GM23338 (cell line): ENCODE measurements around the gene FBXW4. TPM values are rescaled to one million over a fixed set of nuclear protein-coding genes. Genes with fewer than 3 reads are reported as not detected.

Source experiments
- ATAC-seq: fragments of 200-7000 bp; cut with Tn5 transposase; 3 replicates; pipeline ENCODE4 v1.9.1; 2020
- DNase-seq: peaks from one replicate; pipeline ENCODE4 v3.0.0-alpha.2; 2015; ENCODE audit warnings: low spot score
- H2AFZ ChIP-seq: fragments of 200-600 bp; sonication (generic); 2 replicates; pipeline ENCODE4 v1.8.0; 2016; ENCODE audit warnings: antibody characterized with exemption, mild to moderate bottlenecking, moderate library complexity
- H3F3A ChIP-seq: fragments of 200-600 bp; sonication (generic); replicated peaks from 2 replicates; pipeline ENCODE4 v1.8.0; 2017; ENCODE audit warnings: antibody characterized with exemption, mixed run types, low read depth
- H3K27ac ChIP-seq: fragments of 200-600 bp; sonication (generic); 2 replicates; pipeline ENCODE4 v1.6.1; 2016; ENCODE audit warnings: low read depth
- H3K27me3 ChIP-seq: fragments of 200-600 bp; sonication (generic); 2 replicates; pipeline ENCODE4 v1.8.0; 2016; ENCODE audit warnings: mild to moderate bottlenecking, mixed run types, moderate library complexity; ENCODE audit not compliant: insufficient read depth
- H3K36me3 ChIP-seq: fragments of 200-600 bp; sonication (generic); 2 replicates; pipeline ENCODE4 v1.8.0; 2016; ENCODE audit warnings: mild to moderate bottlenecking; ENCODE audit not compliant: insufficient read depth
- H3K4me1 ChIP-seq: fragments of 200-600 bp; sonication (generic); 2 replicates; pipeline ENCODE4 v1.8.0; 2016; ENCODE audit warnings: mild to moderate bottlenecking, moderate library complexity; ENCODE audit not compliant: insufficient read depth
- H3K4me2 ChIP-seq: fragments of 200-600 bp; sonication (generic); 2 replicates; pipeline ENCODE4 v1.7.1; 2017; ENCODE audit warnings: mixed run types
- H3K4me3 ChIP-seq: fragments of 200-600 bp; sonication (generic); 2 replicates; pipeline ENCODE4 v1.6.1; 2016; ENCODE audit warnings: mixed run types
- H3K79me2 ChIP-seq: fragments of 200-600 bp; sonication (generic); replicated peaks from 2 replicates; pipeline ENCODE4 v1.8.0; 2017; ENCODE audit warnings: mild to moderate bottlenecking; ENCODE audit not compliant: insufficient read depth
- H3K9me2 ChIP-seq: fragments of 200-600 bp; sonication (generic); 2 replicates; pipeline ENCODE4 v1.8.0; 2017; ENCODE audit not compliant: insufficient read depth
- H4K20me1 ChIP-seq: fragments of 200-600 bp; sonication (generic); replicated peaks from 2 replicates; pipeline ENCODE4 v1.8.0; 2017; ENCODE audit warnings: mild to moderate bottlenecking; ENCODE audit not compliant: insufficient read depth
- H3K27ac Mint-ChIP-seq: 2 replicates; pipeline ENCODE4 v1.8.0; 2020; ENCODE audit warnings: inconsistent platforms, mild to moderate bottlenecking, moderate library complexity, mixed read lengths
- H3K27me3 Mint-ChIP-seq: 3 replicates; pipeline ENCODE4 v1.8.0; 2022; ENCODE audit warnings: low read depth, mild to moderate bottlenecking, moderate library complexity, mixed read lengths, inconsistent platforms; ENCODE audit not compliant: insufficient read depth, poor library complexity
- H3K36me3 Mint-ChIP-seq: 3 replicates; pipeline ENCODE4 v1.8.0; 2021; ENCODE audit warnings: low read depth, mild to moderate bottlenecking, inconsistent platforms, moderate library complexity, mixed read lengths
- H3K4me1 Mint-ChIP-seq: 3 replicates; pipeline ENCODE4 v1.8.0; 2020; ENCODE audit warnings: mild to moderate bottlenecking, inconsistent platforms, mixed read lengths
- H3K4me3 Mint-ChIP-seq: 3 replicates; pipeline ENCODE4 v1.8.0; 2021; ENCODE audit warnings: moderate library complexity, mild to moderate bottlenecking, inconsistent platforms, mixed read lengths
- H3K9me3 Mint-ChIP-seq: 3 replicates; pipeline ENCODE4 v1.8.0; 2020; ENCODE audit warnings: moderate library complexity, mild to moderate bottlenecking, inconsistent platforms, mixed read lengths
- CREB1 ChIP-seq: fragments of 250-450 bp; sonication (Bioruptor Pico); IDR thresholded peaks from 2 replicates; pipeline ENCODE4 v1.5.0; 2020; ENCODE audit warnings: low read depth, mild to moderate bottlenecking, moderate library complexity
- CTCF ChIP-seq, 2 experiments: fragments of 200-600 bp in 1 of 2; sonication (generic) in 1 of 2; conservative IDR thresholded peaks; 2 replicates each; pipeline versions ENCODE4 v1.5.1 to v1.6.1; 2016 to 2017; ENCODE audit warnings: antibody characterized with exemption in 2 of 2, low read depth in 2 of 2, mild to moderate bottlenecking in 2 of 2, moderate library complexity in 1 of 2
- ETS1 ChIP-seq: IDR thresholded peaks from 2 replicates; pipeline ENCODE4 v1.6.1; 2016; ENCODE audit warnings: antibody characterized with exemption
- EZH2 ChIP-seq: fragments of 200-600 bp; sonication (generic); IDR thresholded peaks from one replicate; pipeline ENCODE4 v1.8.0; 2017; ENCODE audit warnings: antibody characterized with exemption, mild to moderate bottlenecking, low read depth; ENCODE audit not compliant: unreplicated experiment
- EZH2phosphoT487 ChIP-seq: fragments of 200-600 bp; sonication (generic); IDR thresholded peaks from one replicate; pipeline ENCODE4 v1.8.1; 2018; ENCODE audit warnings: antibody characterized with exemption; ENCODE audit not compliant: unreplicated experiment
- JUNB ChIP-seq: IDR thresholded peaks from one replicate; pipeline ENCODE4 v1.6.1; 2016; ENCODE audit warnings: antibody characterized with exemption; ENCODE audit not compliant: unreplicated experiment
- NANOG ChIP-seq: IDR thresholded peaks from 2 replicates; pipeline ENCODE4 v1.6.1; 2016; ENCODE audit warnings: antibody characterized with exemption, borderline replicate concordance
- POLR2AphosphoS5 ChIP-seq: IDR thresholded peaks from 2 replicates; pipeline ENCODE4 v1.6.1; 2016; ENCODE audit warnings: antibody characterized with exemption, low read depth
- REST ChIP-seq: IDR thresholded peaks from one replicate; pipeline ENCODE4 v1.6.1; 2018; ENCODE audit warnings: antibody characterized with exemption; ENCODE audit not compliant: unreplicated experiment
- STAT1 ChIP-seq: IDR thresholded peaks from one replicate; pipeline ENCODE4 v1.6.1; 2016; ENCODE audit warnings: antibody characterized with exemption; ENCODE audit not compliant: unreplicated experiment
- ZNF114 ChIP-seq: fragments of 250-450 bp; sonication (Bioruptor Pico); IDR thresholded peaks from 2 replicates; pipeline ENCODE4 v1.5.0; 2020; ENCODE audit warnings: mild to moderate bottlenecking, moderate library complexity
- ZNF331 ChIP-seq: fragments of 250-450 bp; sonication (Bioruptor Pico); IDR thresholded peaks from 2 replicates; pipeline ENCODE4 v1.5.0; 2020; ENCODE audit warnings: low read depth, mild to moderate bottlenecking, moderate library complexity
- ZNF462 ChIP-seq: fragments of 250-450 bp; sonication (Bioruptor Pico); IDR thresholded peaks from 2 replicates; pipeline ENCODE4 v1.5.0; 2020; ENCODE audit warnings: mild to moderate bottlenecking, moderate library complexity
- polyA plus RNA-seq: library from polyadenylated mRNA; unstranded; fragments of >200 nt; fragmentation: Nextera tagmentation; extraction: Ambion mirVana; gene quantifications from 2 replicates; pipeline ENCODE4 v1.2.1, GENCODE V29; 2016
- total RNA-seq: library from RNA; depleted of rRNA; stranded (reverse); fragments of >200 nt; shearing (Covaris generic); gene quantifications from 2 replicates; pipeline ENCODE4 v1.2.3, GENCODE V29; 2014

FBXW4 gene
- total and polyA plus RNA-seq, 2 experiments from 2014 or later = 8.0 to 18.6 TPM

GRCh38 chr10:101684782-101685181 is 10.2 kb downstream of the FBXW4 start:
- Mint-ChIP-seq H3K9me3 (no peaks in the 10 kb centered on the region), H3K36me3 (no peaks in the 10 kb centered on the region), H3K27ac (no peak overlapping the region; the same call in 1 of the 2 replicates), H3K4me3 (no peak overlapping the region), H3K27me3 (peaks cover 5% of the 10 kb centered on the region), H3K4me1 (peaks cover 29% of the 10 kb centered on the region)
- TF ChIP-seq ZNF114 = no peak
- TF ChIP-seq REST = no peak
- no peak for TF ChIP-seq EZH2
- TF ChIP-seq ETS1 = no peak
- no peak for TF ChIP-seq CTCF (conservative IDR thresholded peaks at IDR 0.05; ENCODE audit: low read depth in 2 of 2)
- TF ChIP-seq POLR2AphosphoS5 = no peak
- no peak for TF ChIP-seq ZNF331 (CRISPR knock-in tag)
- no peak for TF ChIP-seq CREB1 (CRISPR knock-in tag)
- TF ChIP-seq ZNF462 (CRISPR knock-in tag) = no peak
- no peak for TF ChIP-seq JUNB
- no peak for TF ChIP-seq STAT1
- no peak for TF ChIP-seq EZH2phosphoT487
- TF ChIP-seq NANOG = no peak
- Histone ChIP-seq H4K20me1 (no peaks in the 10 kb centered on the region), H3K4me3 (no peak overlapping the region), H3K27ac (no peak overlapping the region), H3K27me3 (no peaks in the 10 kb centered on the region), H3K36me3 (no peaks in the 10 kb centered on the region), H3K9me2 (no peaks in the 10 kb centered on the region), H2AFZ (no peak overlapping the region), H3K4me1 (no peaks in the 10 kb centered on the region), H3K4me2 (no peak overlapping the region), H3F3A (no peaks in the 10 kb centered on the region), H3K79me2 (peaks cover 5% of the 10 kb centered on the region; the same call in 1 of the 2 replicates)
- ATAC-seq = peak; percentile 83
- DNase-seq = no peak
